Ascending aorta (tissue), 2 donors: Measurements from ENCODE around the gene POLR3A. TPM values are rescaled to one million over a fixed set of nuclear protein-coding genes. Genes with fewer than 3 reads are reported as not detected.

Source experiments
- DNase-seq, 2 donors: peaks; one replicate each; pipeline ENCODE4 v3.0.0-alpha.2; 2019; ENCODE audit warnings: low spot score in 2 of 2
- H3K27ac ChIP-seq, 2 donors: fragments of 200-600 bp; sonication (generic); one replicate each; pipeline ENCODE4 v1.5.1; 2016 to 2017; ENCODE audit warnings: mild to moderate bottlenecking in 1 of 2
- H3K27me3 ChIP-seq: fragments of 200-600 bp; sonication (generic); one replicate; pipeline ENCODE4 v1.5.1; 2017
- H3K36me3 ChIP-seq, 2 donors: fragments of 200-600 bp; sonication (generic); one replicate each; pipeline ENCODE4 v1.5.1; 2016
- H3K4me1 ChIP-seq, 2 donors: fragments of 200-600 bp; sonication (generic); one replicate each; pipeline ENCODE4 v1.5.1; 2016 to 2017; ENCODE audit warnings: mild to moderate bottlenecking in 1 of 2
- H3K4me3 ChIP-seq, 2 donors: fragments of 200-600 bp; sonication (generic); one replicate each; pipeline ENCODE4 v1.5.1; 2016 to 2017; ENCODE audit warnings: mild to moderate bottlenecking in 1 of 2
- H3K9me3 ChIP-seq, 2 donors: fragments of 200-600 bp; sonication (generic); one replicate each; pipeline ENCODE4 v1.5.1; 2016
- CTCF ChIP-seq, 3 experiments: fragments of 200-600 bp in 2 of 3; fragments of 450-650 bp in 1 of 3; sonication (generic) in 2 of 3; IDR thresholded peaks; one replicate each; pipeline ENCODE4 v1.5.1; 2016 to 2019; ENCODE audit warnings: antibody characterized with exemption in 3 of 3, mild to moderate bottlenecking in 1 of 3, moderate library complexity in 1 of 3
- intact Hi-C: fragments of 100-400 bp; cut with DNase I; formaldehyde crosslinking; loops from one replicate; pipeline ENCODE4 v1.15.1; 2023
- total RNA-seq: library from RNA; depleted of rRNA; stranded (reverse); fragments of >200 nt; gene quantifications from one replicate; pipeline ENCODE4 v1.1.0, GENCODE V29; 2016

The POLR3A gene
- total RNA-seq, 1 donor from 2014 or later: 18.6 TPM

DNA sequence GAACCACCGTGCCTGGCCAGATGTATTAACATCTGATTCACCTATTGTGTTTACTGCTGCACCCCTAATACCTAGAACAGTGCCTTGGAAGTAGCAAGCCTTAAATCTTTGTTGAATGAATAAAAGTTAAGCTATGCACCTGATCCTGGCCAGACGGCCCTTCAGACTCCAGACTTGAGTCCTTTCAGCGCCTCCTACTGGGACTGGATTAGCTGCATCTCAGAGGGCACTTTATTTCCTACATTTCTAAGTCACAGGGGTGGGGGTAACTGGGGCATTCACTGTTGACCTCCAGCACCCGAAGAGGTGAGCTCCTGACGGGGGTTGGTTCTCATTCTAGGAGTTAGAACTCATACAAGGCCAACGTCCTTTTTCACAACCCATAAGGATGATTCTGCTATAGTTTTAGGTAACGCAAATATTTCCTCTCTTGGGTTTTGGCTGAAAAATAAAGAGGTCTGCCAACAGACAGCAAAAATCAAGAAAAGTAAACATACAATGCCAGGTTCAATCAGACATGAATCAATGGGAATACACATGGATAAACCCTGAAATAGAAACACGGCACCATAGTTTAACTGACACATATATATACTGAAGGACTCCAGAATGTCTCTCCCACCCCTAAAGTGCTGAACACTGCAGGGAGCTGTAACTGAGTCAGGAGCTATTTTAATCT is 54.8 kb downstream of the POLR3A start:
- Histone ChIP-seq H3K36me3 (peaks cover 22 to 28% of the 10 kb centered on the region in 2 donors), H3K4me1 (peaks cover 0 to 28% of the 10 kb centered on the region in 2 donors), H3K27me3 (no peaks in the 10 kb centered on the region), H3K9me3 (no peaks in the 10 kb centered on the region), H3K4me3 (no peak overlapping the region), H3K27ac (peak overlapping the region; percentile 78 to 89)
- intact Hi-C loops: loop anchor here (2.0 kb wide), 1 partner anchor 128 kb away; no protein-coding TSS in a partner anchor
- peak; percentile 19 to 41 (median 32) for TF ChIP-seq CTCF (IDR thresholded peaks at IDR 0.05)
- peak in 1 of 2 donors; percentile 67 for DNase-seq

DNA sequence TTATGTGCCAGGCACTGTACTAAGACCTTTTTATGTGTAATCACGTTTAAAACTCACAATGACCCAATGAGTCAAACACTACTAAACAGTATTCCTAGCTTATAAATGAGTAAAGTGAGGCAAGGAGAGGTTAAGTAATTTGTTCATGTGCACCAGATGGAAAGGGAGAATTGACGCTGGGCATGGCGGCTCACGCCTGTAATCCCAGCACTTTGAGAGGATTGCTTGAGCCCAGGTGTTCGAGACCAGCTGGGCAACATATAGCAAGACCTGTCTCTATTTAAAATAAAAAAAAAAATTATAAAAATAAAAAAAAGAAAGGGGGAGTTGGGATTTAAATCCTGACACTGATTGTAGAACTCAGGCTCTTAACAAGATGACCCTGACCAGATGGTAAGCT is 56.0 kb downstream of the POLR3A start:
- Histone ChIP-seq H3K27ac (peak overlapping the region; percentile 84 to 89), H3K27me3 (no peaks in the 10 kb centered on the region), H3K4me1 (peaks cover 0 to 32% of the 10 kb centered on the region in 2 donors), H3K4me3 (no peak overlapping the region), H3K36me3 (peaks cover 11 to 17% of the 10 kb centered on the region in 2 donors), H3K9me3 (no peaks in the 10 kb centered on the region)
- DNase-seq: peak in 1 of 2 donors; percentile 50
- TF ChIP-seq CTCF (IDR thresholded peaks at IDR 0.05): no peak
- intact Hi-C loops: loop anchor here (1.0 kb wide), 1 partner anchor 14 kb away; no protein-coding TSS in a partner anchor

- H3K36me3 ChIP-seq: peaks cover 3 to 8% of the 10 kb centered on the region in 2 donors
- H3K4me3 ChIP-seq: no peak overlapping the region
- H3K27ac ChIP-seq: peak overlapping the region; percentile 84 to 89
- TF ChIP-seq CTCF (IDR thresholded peaks at IDR 0.05): no peak
- H3K9me3 ChIP-seq: no peaks in the 10 kb centered on the region
- intact Hi-C loops: no loop called here
- DNase-seq: no peak
- H3K27me3 ChIP-seq: no peaks in the 10 kb centered on the region
- peaks cover 0 to 32% of the 10 kb centered on the region in 2 donors for H3K4me1 ChIP-seq
Measured at GRCh38 chr10:77972148-77972547, 57.2 kb downstream of the POLR3A start.

- Histone ChIP-seq H3K4me1 (peaks cover 0 to 32% of the 10 kb centered on the region in 2 donors), H3K27ac (peak overlapping the region; percentile 84 to 89), H3K36me3 (peaks cover 0 to 4% of the 10 kb centered on the region in 2 donors), H3K9me3 (no peaks in the 10 kb centered on the region), H3K4me3 (peak overlapping the region in 1 of 2 donors; percentile 27), H3K27me3 (no peaks in the 10 kb centered on the region)
- DNase-seq: no peak
- intact Hi-C loops: loop anchor here (2.0 kb wide), 1 partner anchor 45 kb away; the partner anchor contains the start of gene DLG5
- no peak for TF ChIP-seq CTCF (IDR thresholded peaks at IDR 0.05)
Measured at GRCh38 chr10:77971804-77972144, 57.5 kb downstream of the POLR3A start.

GRCh38 chr10:77970869-77971803 is 58.2 kb downstream of the POLR3A start:
- H3K4me3 ChIP-seq: peak overlapping the region; percentile 27
- no peaks in the 10 kb centered on the region for H3K9me3 ChIP-seq
- no peaks in the 10 kb centered on the region for H3K36me3 ChIP-seq
- DNase-seq: peak; percentile 61 to 91
- H3K27ac ChIP-seq: peak overlapping the region; percentile 84 to 89
- peaks cover 0 to 32% of the 10 kb centered on the region in 2 donors for H3K4me1 ChIP-seq
- H3K27me3 ChIP-seq: no peaks in the 10 kb centered on the region
- no peak for TF ChIP-seq CTCF (IDR thresholded peaks at IDR 0.05)
- intact Hi-C loops: loop anchor here (2.0 kb wide), 1 partner anchor 44 kb away; the partner anchor contains the start of gene DLG5
